ENCODE results near the gene RIN1. TPM values are rescaled to one million over a fixed set of nuclear protein-coding genes. Genes with fewer than 3 reads are reported as not detected.

RIN1 gene
- total RNA-seq, 4 donors from 2014 or later, result 8.8 to 43.8 (median 14.4) TPM

DNA sequence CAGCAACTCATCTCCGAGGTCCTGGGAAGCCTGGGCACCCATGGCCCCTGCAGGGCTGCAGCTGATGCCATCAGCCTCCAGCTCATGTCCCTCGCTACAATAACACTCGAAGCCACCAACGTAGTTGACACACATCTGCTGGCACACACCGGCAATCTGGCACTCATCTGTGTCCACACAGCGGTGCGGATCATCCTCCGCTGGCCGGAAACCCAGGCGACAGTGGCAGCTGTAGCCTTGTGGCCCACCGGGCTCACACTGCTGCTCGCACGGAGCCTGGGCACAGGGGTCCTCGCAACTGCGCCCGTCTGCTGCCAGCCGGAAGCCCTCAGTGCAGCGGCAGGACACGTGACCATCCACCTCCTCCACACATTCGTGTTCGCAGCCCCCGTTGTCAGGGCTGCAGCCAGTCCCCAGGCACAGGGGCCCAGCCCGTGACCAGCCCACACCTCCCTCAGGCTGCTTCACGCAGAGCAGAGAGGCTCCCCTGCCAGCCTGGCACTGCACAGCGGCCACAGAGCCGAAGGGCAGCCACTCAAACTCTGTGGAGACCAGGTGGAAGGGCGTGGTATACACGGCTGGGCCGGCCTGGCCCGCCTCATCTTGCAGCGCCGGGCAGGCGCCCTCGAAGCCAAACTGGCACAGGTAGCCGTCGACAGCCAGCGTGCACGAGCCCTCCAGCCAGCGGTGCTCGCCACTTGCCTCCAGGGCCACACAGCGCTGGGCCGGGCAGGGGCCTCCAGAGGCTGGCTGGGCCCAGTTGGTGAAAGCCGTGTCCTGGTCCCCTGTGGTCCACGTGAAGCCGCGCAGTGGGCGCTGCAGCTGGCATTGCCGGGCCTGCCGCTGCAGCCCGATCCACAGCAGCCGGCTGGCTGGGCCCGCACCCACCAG is 20.1 kb downstream of the RIN1 start:
- WGBS, 2 donors (ENCODE audit: low coverage in 1 of 2), result 61% methylated on average over 41 of the region's 52 CpGs; no CpG with 5 or more reads in 1 of the 2 donors
- peaks cover 18 to 47% (median 32%) of the 10 kb centered on the region in 4 donors for H3K4me1 ChIP-seq

DNA sequence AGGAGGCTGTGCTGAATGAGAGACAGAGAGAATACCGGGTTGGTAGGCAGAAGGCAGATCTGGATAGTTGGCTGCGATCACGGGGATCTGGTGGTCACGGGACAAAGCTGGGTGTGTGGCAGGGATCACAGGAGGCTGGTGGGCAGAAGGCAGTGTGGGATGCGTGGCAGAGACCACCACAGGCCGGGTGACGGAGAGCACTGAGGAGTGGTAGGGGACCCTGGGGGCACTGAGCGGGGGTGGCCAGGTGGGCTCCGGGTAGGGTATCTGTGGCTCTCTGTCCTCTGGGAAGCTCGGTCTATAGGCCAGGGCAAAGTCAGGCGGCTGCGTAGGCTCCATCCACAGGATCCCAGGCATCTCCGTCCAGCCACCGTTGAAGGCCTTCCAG is 20.7 kb downstream of the RIN1 start:
- Histone ChIP-seq H3K27ac (peak overlapping the region; percentile 79 to 95 (median 88)), H3K27me3 (no peaks in the 10 kb centered on the region), H3K4me1 (peaks cover 18 to 47% (median 32%) of the 10 kb centered on the region in 4 donors), H3K9me3 (no peaks in the 10 kb centered on the region), H3K4me3 (peak overlapping the region in 3 of 4 donors; percentile 25 to 42 (median 39)), H3K36me3 (no peaks in the 10 kb centered on the region)
- DNase-seq, result no peak
- intact Hi-C loops (cut with DNase I; ENCODE audit: low total_unique reads) (no loop called here), in situ Hi-C loops (cut with MboI; ENCODE audit: low pct_ligation_motif_present in 1 of 4, low pct_unique_long_range_greater_than_20kb in 1 of 4, low sequenced_read_pairs in 3 of 4) (no loop called here)
- WGBS, 2 donors (ENCODE audit: low coverage in 1 of 2), result 84% methylated on average over 10 to 14 of the region's 14 CpGs
- TF ChIP-seq POLR2AphosphoS5 (IDR thresholded peaks at IDR 0.05) (no peak), POLR2A (IDR thresholded peaks at IDR 0.05) (no peak), EP300 (IDR thresholded peaks at IDR 0.05; ENCODE audit: low read depth) (no peak)
- TF ChIP-seq, protein P1, sequence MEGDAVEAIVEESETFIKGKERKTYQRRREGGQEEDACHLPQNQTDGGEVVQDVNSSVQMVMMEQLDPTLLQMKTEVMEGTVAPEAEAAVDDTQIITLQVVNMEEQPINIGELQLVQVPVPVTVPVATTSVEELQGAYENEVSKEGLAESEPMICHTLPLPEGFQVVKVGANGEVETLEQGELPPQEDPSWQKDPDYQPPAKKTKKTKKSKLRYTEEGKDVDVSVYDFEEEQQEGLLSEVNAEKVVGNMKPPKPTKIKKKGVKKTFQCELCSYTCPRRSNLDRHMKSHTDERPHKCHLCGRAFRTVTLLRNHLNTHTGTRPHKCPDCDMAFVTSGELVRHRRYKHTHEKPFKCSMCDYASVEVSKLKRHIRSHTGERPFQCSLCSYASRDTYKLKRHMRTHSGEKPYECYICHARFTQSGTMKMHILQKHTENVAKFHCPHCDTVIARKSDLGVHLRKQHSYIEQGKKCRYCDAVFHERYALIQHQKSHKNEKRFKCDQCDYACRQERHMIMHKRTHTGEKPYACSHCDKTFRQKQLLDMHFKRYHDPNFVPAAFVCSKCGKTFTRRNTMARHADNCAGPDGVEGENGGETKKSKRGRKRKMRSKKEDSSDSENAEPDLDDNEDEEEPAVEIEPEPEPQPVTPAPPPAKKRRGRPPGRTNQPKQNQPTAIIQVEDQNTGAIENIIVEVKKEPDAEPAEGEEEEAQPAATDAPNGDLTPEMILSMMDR (IDR thresholded peaks at IDR 0.05), result no peak

More for the DNA sequence above, 20.1 kb downstream of the RIN1 start:
- intact Hi-C loops (cut with DNase I; ENCODE audit: low total_unique reads), result no loop called here
- H3K36me3 ChIP-seq, result no peaks in the 10 kb centered on the region
- in situ Hi-C loops (cut with MboI; ENCODE audit: low pct_ligation_motif_present in 1 of 4, low pct_unique_long_range_greater_than_20kb in 1 of 4, low sequenced_read_pairs in 3 of 4), result no loop called here
- peak overlapping the region; percentile 25 to 44 (median 40) for H3K4me3 ChIP-seq
- TF ChIP-seq POLR2AphosphoS5 (IDR thresholded peaks at IDR 0.05) (no peak), POLR2A (IDR thresholded peaks at IDR 0.05) (no peak), EP300 (IDR thresholded peaks at IDR 0.05; ENCODE audit: low read depth) (no peak)
- TF ChIP-seq, protein P1 (IDR thresholded peaks at IDR 0.05), result no peak
- peak overlapping the region; percentile 79 to 95 (median 88) for H3K27ac ChIP-seq
- no peak for DNase-seq
- no peaks in the 10 kb centered on the region for H3K27me3 ChIP-seq
- no peaks in the 10 kb centered on the region for H3K9me3 ChIP-seq

- H3K36me3 ChIP-seq, result no peaks in the 10 kb centered on the region
- no peak for DNase-seq
- WGBS, 2 donors (ENCODE audit: low coverage in 1 of 2), result 82% methylated on average over 15 of the region's 17 CpGs; no CpG with 5 or more reads in 1 of the 2 donors
- peak overlapping the region in 1 of 4 donors; percentile 42 for H3K4me3 ChIP-seq
- TF ChIP-seq POLR2AphosphoS5 (IDR thresholded peaks at IDR 0.05) (no peak), POLR2A (IDR thresholded peaks at IDR 0.05) (no peak), EP300 (IDR thresholded peaks at IDR 0.05; ENCODE audit: low read depth) (no peak)
- TF ChIP-seq, protein P1 (IDR thresholded peaks at IDR 0.05), result no peak
- intact Hi-C loops (cut with DNase I; ENCODE audit: low total_unique reads) (no loop called here), in situ Hi-C loops (cut with MboI; ENCODE audit: low pct_ligation_motif_present in 1 of 4, low pct_unique_long_range_greater_than_20kb in 1 of 4, low sequenced_read_pairs in 3 of 4) (no loop called here)
- peak overlapping the region; percentile 91 to 95 (median 94) for H3K27ac ChIP-seq
- no peaks in the 10 kb centered on the region for H3K27me3 ChIP-seq
- H3K9me3 ChIP-seq, result no peaks in the 10 kb centered on the region
- H3K4me1 ChIP-seq, result peaks cover 18 to 47% (median 32%) of the 10 kb centered on the region in 4 donors
Observed at GRCh38 chr11:66314561-66315497, 21.4 kb downstream of the RIN1 start.

- no peaks in the 10 kb centered on the region for H3K27me3 ChIP-seq
- no peak overlapping the region for H3K4me3 ChIP-seq
- H3K4me1 ChIP-seq, result peaks cover 18 to 47% (median 32%) of the 10 kb centered on the region in 4 donors
- H3K9me3 ChIP-seq, result no peaks in the 10 kb centered on the region
- no peaks in the 10 kb centered on the region for H3K36me3 ChIP-seq
- no peak for DNase-seq
- in situ Hi-C loops (cut with MboI; ENCODE audit: low pct_ligation_motif_present in 1 of 4, low pct_unique_long_range_greater_than_20kb in 1 of 4, low sequenced_read_pairs in 3 of 4), result no loop called here
- H3K27ac ChIP-seq, result peak overlapping the region; percentile 91 to 95 (median 94)
- intact Hi-C loops (cut with DNase I; ENCODE audit: low total_unique reads), result no loop called here
- 56% methylated on average over 1 of the region's 1 CpG; no CpG with 5 or more reads in 1 of the 2 donors for WGBS, 2 donors (ENCODE audit: low coverage in 1 of 2)
- no peak for TF ChIP-seq EP300 (IDR thresholded peaks at IDR 0.05; ENCODE audit: low read depth)
- TF ChIP-seq, protein P1 (IDR thresholded peaks at IDR 0.05), result no peak
Observed at GRCh38 chr11:66314186-66314501, 22.1 kb downstream of the RIN1 start.

Data from transverse colon (tissue), 4 donors.